AG04450 (cell line): ENCODE results near the gene TESK2. TPM values are rescaled to one million over a fixed set of nuclear protein-coding genes. Genes with fewer than 3 reads are reported as not detected.

Experiments
- CTCF ChIA-PET: fragments of 300-600, 350-600 bp; formaldehyde crosslinking; extraction: SDS; loops from one replicate; lab custom pipeline; 2022; ENCODE audit warnings: antibody characterized with exemption, inconsistent platforms; lab: Charles Lee
- POLR2A ChIA-PET: fragments of 350-600 bp; formaldehyde crosslinking; extraction: SDS; loops from one replicate; lab custom pipeline; 2021; ENCODE audit warnings: antibody characterized with exemption, inconsistent platforms; lab: Yijun Ruan, JAX
- DNase-seq: peaks from one replicate; pipeline ENCODE4 v3.0.0-alpha.2; 2011; ENCODE audit warnings: low read depth, low spot score
- H3K27ac ChIP-seq: one replicate; pipeline ENCODE4 v1.5.1; 2012; ENCODE audit warnings: low read depth, low read length, control low read depth
- H3K27me3 ChIP-seq: one replicate; pipeline ENCODE4 v1.6.0; 2012; ENCODE audit warnings: low read length; ENCODE audit not compliant: control insufficient read depth, insufficient read depth
- H3K4me3 ChIP-seq: 2 replicates; pipeline ENCODE4 v1.5.1; 2011; ENCODE audit warnings: mild to moderate bottlenecking, low read depth, low read length, control low read depth
- H3K9me3 ChIP-seq: 2 replicates; pipeline ENCODE4 v1.5.1; 2012; ENCODE audit warnings: low read length; ENCODE audit not compliant: control insufficient read depth, insufficient read depth
- polyA plus RNA-seq: library from polyadenylated mRNA; depleted of rRNA; stranded (reverse); fragments of >200 nt; gene quantifications from 2 replicates; pipeline ENCODE4 v1.2.3, GENCODE V29; 2011
- TF ChIP-seq, protein P1 (sequence below): IDR thresholded peaks from 2 replicates; pipeline ENCODE4 v1.5.1; 2011; ENCODE audit warnings: low read depth, low read length, control low read depth, inconsistent platforms

Gene TESK2
- polyA plus RNA-seq, 1 experiment = 2.6 TPM

DNA sequence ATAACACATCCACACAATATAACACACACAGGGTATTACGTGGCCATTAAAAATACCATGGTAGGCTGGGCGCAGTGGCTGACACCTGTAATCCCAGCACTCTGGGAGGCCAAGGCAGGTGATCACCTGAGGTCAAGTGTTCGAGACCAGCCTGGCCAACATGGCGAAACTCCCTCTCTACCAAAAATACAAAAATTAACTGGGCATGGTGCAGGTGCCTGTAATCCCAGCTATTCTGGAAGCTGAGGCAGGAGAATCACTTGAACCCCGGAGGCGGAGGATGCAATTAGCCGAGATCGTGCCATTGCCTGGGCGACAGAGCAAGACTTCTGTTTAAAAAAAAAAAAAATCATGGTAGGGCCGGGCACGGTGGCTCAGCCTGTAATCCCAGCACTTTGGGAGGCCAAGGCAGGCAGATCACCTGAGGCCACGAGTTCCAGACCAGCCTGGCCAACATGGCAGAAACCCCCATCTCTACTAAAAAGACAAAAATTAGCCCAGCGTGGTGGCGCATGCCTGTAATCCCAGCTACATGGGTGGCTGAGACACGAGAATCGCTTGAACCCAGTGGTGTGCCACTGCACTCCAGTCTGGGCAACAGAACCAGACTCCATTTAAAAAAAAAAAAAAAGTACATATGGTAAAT is 188.3 kb downstream of the TESK2 start:
- TF ChIP-seq, protein P1, sequence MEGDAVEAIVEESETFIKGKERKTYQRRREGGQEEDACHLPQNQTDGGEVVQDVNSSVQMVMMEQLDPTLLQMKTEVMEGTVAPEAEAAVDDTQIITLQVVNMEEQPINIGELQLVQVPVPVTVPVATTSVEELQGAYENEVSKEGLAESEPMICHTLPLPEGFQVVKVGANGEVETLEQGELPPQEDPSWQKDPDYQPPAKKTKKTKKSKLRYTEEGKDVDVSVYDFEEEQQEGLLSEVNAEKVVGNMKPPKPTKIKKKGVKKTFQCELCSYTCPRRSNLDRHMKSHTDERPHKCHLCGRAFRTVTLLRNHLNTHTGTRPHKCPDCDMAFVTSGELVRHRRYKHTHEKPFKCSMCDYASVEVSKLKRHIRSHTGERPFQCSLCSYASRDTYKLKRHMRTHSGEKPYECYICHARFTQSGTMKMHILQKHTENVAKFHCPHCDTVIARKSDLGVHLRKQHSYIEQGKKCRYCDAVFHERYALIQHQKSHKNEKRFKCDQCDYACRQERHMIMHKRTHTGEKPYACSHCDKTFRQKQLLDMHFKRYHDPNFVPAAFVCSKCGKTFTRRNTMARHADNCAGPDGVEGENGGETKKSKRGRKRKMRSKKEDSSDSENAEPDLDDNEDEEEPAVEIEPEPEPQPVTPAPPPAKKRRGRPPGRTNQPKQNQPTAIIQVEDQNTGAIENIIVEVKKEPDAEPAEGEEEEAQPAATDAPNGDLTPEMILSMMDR = no peak
- no peak overlapping the region for H3K27ac ChIP-seq

DNA sequence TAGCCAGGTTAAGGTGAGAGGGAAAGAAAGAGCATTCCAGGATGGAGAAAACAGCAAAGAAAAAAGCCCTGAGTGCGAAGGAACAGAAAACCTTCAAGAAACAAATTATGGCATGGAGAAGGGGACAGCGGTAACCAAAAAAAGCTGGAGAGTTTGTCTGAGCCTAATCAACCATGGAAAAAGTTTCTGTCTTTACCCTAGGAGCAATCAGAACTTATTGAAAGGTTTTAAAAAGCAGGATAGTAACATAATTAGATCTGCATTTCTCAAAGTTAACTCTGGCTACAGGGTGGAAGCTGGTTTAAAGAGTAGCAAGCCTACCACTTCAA is 190.3 kb downstream of the TESK2 start:
- TF ChIP-seq, protein P1 = no peak
- no peak overlapping the region for H3K4me3 ChIP-seq
- no peak for DNase-seq
- no peaks in the 10 kb centered on the region; the same call in 1 of the 2 replicates for H3K9me3 ChIP-seq
- CTCF ChIA-PET = interaction anchor here (0.5 to 13.9 kb wide), 12 partner anchors 9 to 514 kb away, joined by 3 to 616 read pairs (median 5); partner anchors contain the start of genes HECTD3 and UROD
- no peak overlapping the region for H3K27ac ChIP-seq
- no peaks in the 10 kb centered on the region for H3K27me3 ChIP-seq
- POLR2A ChIA-PET = interaction anchor here (0.7 to 1.0 kb wide), 2 partner anchors 276 to 282 kb away, joined by 3 to 6 read pairs; no protein-coding TSS in a partner anchor

More for the DNA sequence above, 188.3 kb downstream of the TESK2 start:
- DNase-seq = no peak
- ChIA-PET CTCF (interaction anchor here (0.6 to 13.9 kb wide), 11 partner anchors 10 to 571 kb away, joined by 3 to 616 read pairs (median 7); partner anchors contain the start of genes HECTD3, HPDL, MUTYH and TOE1), POLR2A (interaction anchor here (0.7 to 2.0 kb wide), 5 partner anchors 30 to 559 kb away, joined by 4 to 38 read pairs (median 8); partner anchors contain the start of genes HECTD3, PRDX1 and UROD)
- Histone ChIP-seq H3K4me3 (peak overlapping the region; percentile 61), H3K27me3 (no peaks in the 10 kb centered on the region), H3K9me3 (no peaks in the 10 kb centered on the region; the same call in 1 of the 2 replicates)

DNA sequence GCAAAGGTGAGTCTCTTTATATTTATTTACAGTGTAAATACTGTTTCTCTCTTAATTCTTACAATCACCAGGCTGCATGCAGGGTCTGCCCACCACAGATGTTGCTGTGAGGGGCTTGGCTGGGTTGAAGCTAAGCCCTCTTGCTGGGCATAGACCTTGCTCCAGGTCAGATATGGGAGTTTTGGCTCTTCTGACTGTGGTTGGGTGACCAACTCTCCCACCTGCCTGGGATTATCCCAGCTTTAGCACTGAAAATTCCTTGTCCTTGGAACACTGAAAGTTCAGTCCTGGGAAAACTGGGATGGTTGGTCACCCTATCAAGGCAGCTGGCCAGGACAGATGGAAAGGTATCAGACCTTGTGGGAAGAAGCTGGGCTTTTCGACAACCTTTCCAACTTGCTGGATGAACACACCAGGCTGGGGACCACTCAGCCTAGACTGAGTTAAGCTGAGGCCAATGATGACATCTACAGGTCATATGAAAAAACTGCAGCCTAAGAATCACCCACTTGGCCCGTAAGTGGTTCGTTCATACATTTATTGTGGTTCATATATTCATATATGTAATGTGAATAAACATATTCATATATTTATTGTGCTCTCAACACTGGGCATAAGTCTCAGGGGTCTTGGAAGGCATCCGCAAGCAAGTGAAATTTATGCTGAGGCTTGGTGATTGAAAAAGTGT is 190.8 kb downstream of the TESK2 start:
- ChIA-PET POLR2A (interaction anchor here (0.6 to 1.0 kb wide), 2 partner anchors 281 to 287 kb away, joined by 3 to 8 read pairs; no protein-coding TSS in a partner anchor), CTCF (interaction anchor here (0.6 to 13.9 kb wide), 15 partner anchors 9 to 465 kb away, joined by 3 to 616 read pairs (median 4); partner anchors contain the start of genes HECTD3, MUTYH, TOE1 and UROD)

DNA sequence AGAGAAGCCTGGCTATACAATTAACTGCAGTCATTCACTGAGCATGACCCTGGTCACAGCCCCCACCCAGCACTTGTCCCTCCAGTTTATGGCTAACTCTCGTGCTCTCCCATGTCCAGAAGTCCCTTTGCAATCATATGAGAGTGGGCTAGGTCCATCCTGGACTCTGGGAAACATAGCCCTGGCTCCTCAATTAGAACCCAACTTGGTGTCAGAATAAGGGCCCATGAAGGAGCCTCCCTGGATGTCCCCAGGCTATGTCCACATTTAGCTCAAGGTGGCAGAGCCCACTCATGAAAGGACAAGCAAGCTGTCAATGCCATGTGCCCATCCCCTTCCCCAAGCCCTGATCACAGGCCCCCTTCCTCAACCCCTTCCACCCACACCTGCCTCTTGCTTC is 191.7 kb downstream of the TESK2 start:
- no peak overlapping the region for H3K27ac ChIP-seq
- no peak overlapping the region for H3K4me3 ChIP-seq
- no peak for DNase-seq
- H3K9me3 ChIP-seq = no peaks in the 10 kb centered on the region; the same call in 1 of the 2 replicates
- POLR2A ChIA-PET = no interaction called here
- CTCF ChIA-PET = interaction anchor here (1.0 to 13.9 kb wide), 6 partner anchors 169 to 463 kb away, joined by 3 to 616 read pairs (median 4); partner anchors contain the start of genes HECTD3 and UROD
- no peaks in the 10 kb centered on the region for H3K27me3 ChIP-seq
- TF ChIP-seq, protein P1 = no peak

More for the DNA sequence above, 190.8 kb downstream of the TESK2 start:
- no peaks in the 10 kb centered on the region; the same call in 1 of the 2 replicates for H3K9me3 ChIP-seq
- TF ChIP-seq, protein P1 = peak; percentile 83
- peak; percentile 72 for DNase-seq
- no peak overlapping the region for H3K27ac ChIP-seq
- no peaks in the 10 kb centered on the region for H3K27me3 ChIP-seq
- no peak overlapping the region for H3K4me3 ChIP-seq
